Mucosa of stomach (tissue), 1 donor: ENCODE results near the gene SF3A2.

Experiments
- H3K27me3 ChIP-seq: one replicate; pipeline ENCODE4 v1.7.0; 2013; ENCODE audit warnings: mild to moderate bottlenecking, low read length; ENCODE audit not compliant: control insufficient read depth, insufficient read depth
- H3K36me3 ChIP-seq: one replicate; pipeline ENCODE4 v1.7.0; 2013; ENCODE audit warnings: low read length; ENCODE audit not compliant: control insufficient read depth, insufficient read depth
- H3K4me1 ChIP-seq: one replicate; pipeline ENCODE4 v1.7.0; 2013; ENCODE audit warnings: mild to moderate bottlenecking, low read length; ENCODE audit not compliant: control insufficient read depth, insufficient read depth
- H3K4me3 ChIP-seq: one replicate; pipeline ENCODE4 v1.7.0; 2013; ENCODE audit warnings: low read length
- H3K9ac ChIP-seq: one replicate; pipeline ENCODE4 v1.7.0; 2013; ENCODE audit warnings: mild to moderate bottlenecking, low read length, moderate library complexity
- H3K9me3 ChIP-seq: one replicate; pipeline ENCODE4 v1.7.0; 2013; ENCODE audit warnings: mild to moderate bottlenecking, low read length, moderate library complexity; ENCODE audit not compliant: control insufficient read depth
- donor health status: Pancreatic carcinoma.

SF3A2 gene

DNA sequence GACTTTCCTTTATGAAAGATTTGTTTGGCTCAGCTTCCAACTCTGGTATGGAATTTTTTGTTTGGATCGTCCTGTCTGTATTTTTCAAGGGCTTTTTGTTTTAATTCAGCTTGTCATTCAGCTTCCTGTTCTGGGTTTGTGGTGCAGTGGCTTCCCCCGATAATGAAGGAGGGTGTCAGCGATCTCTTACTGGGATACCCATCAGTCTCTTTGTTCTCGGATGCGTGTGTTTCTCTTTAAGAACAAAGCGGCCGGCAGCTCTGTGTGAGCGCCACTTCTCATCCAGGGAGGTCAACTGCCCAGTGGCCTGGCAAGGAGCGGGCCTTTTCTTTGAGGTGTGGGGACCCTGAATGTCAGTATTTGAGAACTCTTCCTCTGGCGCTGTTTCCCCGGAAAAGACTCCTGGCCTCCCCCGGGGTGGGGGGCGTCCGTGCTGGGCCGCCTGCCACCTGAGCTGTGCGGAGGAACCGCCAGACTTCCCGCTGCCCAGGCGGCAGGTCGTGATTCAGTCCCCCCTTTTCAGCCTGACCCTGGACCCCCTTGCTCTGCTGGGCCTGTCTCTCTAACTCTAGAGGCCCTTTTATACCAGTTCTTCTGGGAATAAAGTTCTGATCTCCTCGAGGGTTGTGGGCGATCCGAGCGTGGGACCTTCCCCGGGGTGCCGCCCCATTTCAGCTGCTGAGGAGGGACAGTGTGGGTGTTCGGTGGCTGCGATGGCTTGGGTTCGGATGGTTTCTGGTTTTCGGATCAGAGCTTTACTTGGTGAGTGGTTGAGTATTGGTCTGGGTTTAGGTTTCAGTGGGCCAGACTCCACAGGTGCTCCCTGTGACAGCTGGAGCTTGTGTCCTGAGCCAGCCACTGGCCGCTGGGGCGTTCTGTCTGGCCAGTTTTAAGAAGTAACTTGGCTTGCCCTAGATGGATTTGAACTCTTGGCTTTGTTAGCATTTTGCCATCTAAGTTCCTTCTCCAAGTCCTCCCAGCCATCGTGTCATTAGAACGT lies 3.4 kb downstream of the SF3A2 start:
- H3K36me3 ChIP-seq = peaks cover 12% of the 10 kb centered on the region
- H3K9ac ChIP-seq = no peak overlapping the region
- no peak overlapping the region for H3K4me3 ChIP-seq
- peaks cover 46% of the 10 kb centered on the region for H3K4me1 ChIP-seq
- H3K27me3 ChIP-seq = no peaks in the 10 kb centered on the region
- H3K9me3 ChIP-seq = no peaks in the 10 kb centered on the region

GRCh38 chr19:2240881-2241760 lies 4.5 kb downstream of the SF3A2 start:
- Histone ChIP-seq H3K9me3 (no peaks in the 10 kb centered on the region), H3K4me3 (no peak overlapping the region), H3K27me3 (no peaks in the 10 kb centered on the region), H3K36me3 (peaks cover 21% of the 10 kb centered on the region), H3K9ac (no peak overlapping the region), H3K4me1 (peaks cover 43% of the 10 kb centered on the region)

GRCh38 chr19:2242092-2242537 lies 5.5 kb downstream of the SF3A2 start:
- H3K9ac ChIP-seq = no peak overlapping the region
- H3K4me3 ChIP-seq = no peak overlapping the region
- no peaks in the 10 kb centered on the region for H3K27me3 ChIP-seq
- peaks cover 21% of the 10 kb centered on the region for H3K36me3 ChIP-seq
- H3K9me3 ChIP-seq = no peaks in the 10 kb centered on the region
- H3K4me1 ChIP-seq = peaks cover 43% of the 10 kb centered on the region

GRCh38 chr19:2242816-2243215 lies 6.2 kb downstream of the SF3A2 start:
- Histone ChIP-seq H3K27me3 (no peaks in the 10 kb centered on the region), H3K4me3 (no peak overlapping the region), H3K36me3 (peaks cover 21% of the 10 kb centered on the region), H3K9ac (no peak overlapping the region), H3K9me3 (no peaks in the 10 kb centered on the region), H3K4me1 (peaks cover 39% of the 10 kb centered on the region)

GRCh38 chr19:2243274-2244124 lies 6.9 kb downstream of the SF3A2 start:
- Histone ChIP-seq H3K9me3 (no peaks in the 10 kb centered on the region), H3K4me3 (no peak overlapping the region), H3K4me1 (peaks cover 34% of the 10 kb centered on the region), H3K27me3 (peaks cover 1% of the 10 kb centered on the region), H3K36me3 (peaks cover 21% of the 10 kb centered on the region), H3K9ac (peak overlapping the region; percentile 10)

DNA sequence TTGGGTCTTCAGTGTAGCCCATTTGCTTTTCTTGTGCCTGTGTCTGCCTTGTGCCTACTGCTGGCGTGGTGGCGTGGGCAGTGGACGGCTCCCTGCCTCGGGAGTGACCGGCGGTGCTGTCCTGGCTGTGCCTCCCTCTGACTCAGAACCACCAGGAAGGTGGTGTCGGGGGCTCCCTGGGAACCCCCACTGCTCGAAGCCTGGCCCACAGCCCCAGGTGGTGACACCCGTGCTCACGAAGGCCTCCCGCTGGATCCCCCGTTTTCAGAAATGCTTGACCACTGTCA lies 7.4 kb downstream of the SF3A2 start:
- H3K4me1 ChIP-seq = peaks cover 30% of the 10 kb centered on the region
- no peak overlapping the region for H3K4me3 ChIP-seq
- H3K36me3 ChIP-seq = peaks cover 21% of the 10 kb centered on the region
- no peak overlapping the region for H3K9ac ChIP-seq
- peaks cover 7% of the 10 kb centered on the region for H3K27me3 ChIP-seq
- no peaks in the 10 kb centered on the region for H3K9me3 ChIP-seq

GRCh38 chr19:2244486-2244885 lies 7.9 kb downstream of the SF3A2 start:
- no peak overlapping the region for H3K4me3 ChIP-seq
- peaks cover 21% of the 10 kb centered on the region for H3K36me3 ChIP-seq
- peaks cover 28% of the 10 kb centered on the region for H3K4me1 ChIP-seq
- H3K9ac ChIP-seq = no peak overlapping the region
- H3K27me3 ChIP-seq = peaks cover 11% of the 10 kb centered on the region
- H3K9me3 ChIP-seq = no peaks in the 10 kb centered on the region

- Histone ChIP-seq H3K9me3 (no peaks in the 10 kb centered on the region), H3K36me3 (peaks cover 21% of the 10 kb centered on the region), H3K4me3 (no peak overlapping the region), H3K4me1 (peaks cover 22% of the 10 kb centered on the region), H3K9ac (no peak overlapping the region), H3K27me3 (peaks cover 19% of the 10 kb centered on the region)
Measured at GRCh38 chr19:2245273-2245672, 8.6 kb downstream of the SF3A2 start.

DNA sequence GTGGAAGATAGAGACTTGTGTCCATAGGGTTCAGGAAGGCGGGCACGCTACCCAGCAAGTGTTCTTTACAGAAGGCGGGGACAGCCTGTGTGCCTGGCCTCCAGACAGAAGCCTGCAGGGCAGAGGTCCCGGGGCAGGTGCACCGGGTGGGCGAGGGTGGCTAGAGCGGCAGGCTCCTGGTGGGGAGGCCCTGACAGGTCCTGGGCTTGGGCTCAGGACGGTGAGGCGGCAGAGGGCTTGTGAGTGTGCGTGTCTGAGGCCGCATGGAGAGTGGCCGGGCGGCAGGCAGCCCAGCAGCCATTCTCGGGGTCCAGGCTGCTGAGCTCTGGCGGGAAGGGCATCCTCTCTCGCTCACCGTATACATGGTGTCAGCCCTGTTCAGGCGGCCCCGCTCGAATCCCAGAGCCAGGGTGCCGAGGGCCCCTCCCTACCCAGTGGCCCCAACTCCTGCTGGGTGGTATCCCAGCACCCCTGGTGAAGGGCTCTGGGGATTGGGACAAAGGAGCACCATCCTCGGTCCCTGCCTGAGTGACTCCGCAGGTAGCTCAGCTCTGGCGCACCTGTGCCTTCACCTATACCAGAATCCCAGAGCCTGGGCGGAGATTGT lies 9.5 kb downstream of the SF3A2 start:
- no peak overlapping the region for H3K9ac ChIP-seq
- peaks cover 21% of the 10 kb centered on the region for H3K36me3 ChIP-seq
- peaks cover 27% of the 10 kb centered on the region for H3K27me3 ChIP-seq
- H3K9me3 ChIP-seq = no peaks in the 10 kb centered on the region
- peaks cover 16% of the 10 kb centered on the region for H3K4me1 ChIP-seq
- no peak overlapping the region for H3K4me3 ChIP-seq

GRCh38 chr19:2246801-2247361 lies 10.3 kb downstream of the SF3A2 start:
- no peak overlapping the region for H3K9ac ChIP-seq
- H3K4me1 ChIP-seq = peaks cover 14% of the 10 kb centered on the region
- H3K36me3 ChIP-seq = peaks cover 21% of the 10 kb centered on the region

More at GRCh38 chr19:2246801-2247361, 10.3 kb downstream of the SF3A2 start:
- Histone ChIP-seq H3K9me3 (no peaks in the 10 kb centered on the region), H3K27me3 (peaks cover 35% of the 10 kb centered on the region), H3K4me3 (no peak overlapping the region)
